Measurements from ENCODE around the gene CYTH1.

CYTH1 gene, protein sequence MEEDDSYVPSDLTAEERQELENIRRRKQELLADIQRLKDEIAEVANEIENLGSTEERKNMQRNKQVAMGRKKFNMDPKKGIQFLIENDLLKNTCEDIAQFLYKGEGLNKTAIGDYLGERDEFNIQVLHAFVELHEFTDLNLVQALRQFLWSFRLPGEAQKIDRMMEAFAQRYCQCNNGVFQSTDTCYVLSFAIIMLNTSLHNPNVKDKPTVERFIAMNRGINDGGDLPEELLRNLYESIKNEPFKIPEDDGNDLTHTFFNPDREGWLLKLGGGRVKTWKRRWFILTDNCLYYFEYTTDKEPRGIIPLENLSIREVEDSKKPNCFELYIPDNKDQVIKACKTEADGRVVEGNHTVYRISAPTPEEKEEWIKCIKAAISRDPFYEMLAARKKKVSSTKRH

DNA sequence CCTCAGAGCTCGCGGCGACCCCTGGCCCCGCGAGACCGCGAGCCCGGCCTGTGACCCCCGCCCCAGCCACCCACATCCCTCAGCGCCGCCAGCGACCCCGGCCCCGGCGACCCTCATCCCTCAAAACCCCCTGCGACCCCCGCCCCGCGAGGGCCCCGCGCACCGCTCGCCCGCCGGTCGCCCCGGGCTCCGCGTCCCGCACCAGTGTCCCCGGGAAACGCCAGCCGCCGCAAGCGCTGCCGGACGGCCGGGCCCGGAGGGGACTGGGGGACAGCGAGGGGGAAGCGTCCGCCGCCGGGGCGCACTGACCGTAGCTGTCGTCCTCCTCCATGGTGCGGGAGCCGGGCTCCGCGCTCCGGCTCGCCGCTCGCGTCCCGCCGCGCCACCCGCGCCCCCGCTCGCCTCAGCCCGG is at the start of gene CYTH1:
CYTH1 (minus strand) TSS at position 381 of the 412 bp plus-strand sequence; CDS start at position 331, 50 bp downstream.
- DNase-seq = no peak

- no peak for DNase-seq
These were observed 47.4 kb upstream of the CYTH1 start for GRCh38 chr17:78829477-78829876.

GRCh38 chr17:78828470-78829185 is 46.6 kb upstream of the CYTH1 start:
- no peak for DNase-seq

DNA sequence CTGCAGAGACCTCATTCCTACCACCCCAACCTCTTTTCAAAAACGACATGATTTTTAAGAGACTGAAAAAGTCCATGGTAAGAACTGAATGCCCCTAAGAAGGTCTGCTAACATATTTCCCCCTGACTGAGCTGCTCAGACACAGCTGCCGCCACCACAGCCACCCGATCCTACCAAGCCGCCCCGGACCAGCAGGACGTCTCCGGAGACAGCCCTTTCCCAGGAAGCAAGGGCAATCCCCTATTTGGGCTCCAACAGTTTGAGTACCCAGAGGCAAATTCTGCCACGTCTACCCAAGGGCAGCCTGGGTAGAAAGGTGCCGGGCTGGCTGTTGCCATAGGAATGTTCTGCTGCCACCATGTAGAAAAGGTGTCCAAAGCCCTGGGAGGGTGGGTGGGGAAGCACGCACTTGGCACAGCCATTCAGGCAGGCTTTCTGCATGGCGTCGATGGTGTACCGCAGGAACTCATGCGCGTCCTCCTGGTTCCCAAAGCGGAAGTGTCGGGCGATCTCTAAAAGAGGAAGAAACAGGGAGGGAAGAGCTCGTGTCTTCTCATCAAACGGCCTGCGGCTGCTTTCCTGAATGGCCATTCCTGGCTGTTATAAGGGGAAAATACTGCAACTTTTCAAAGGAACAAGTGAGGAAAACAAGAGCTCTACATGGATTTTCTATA is 44.9 kb upstream of the CYTH1 start:
- peak in 1 of 2 donors; percentile 42 for DNase-seq

DNA sequence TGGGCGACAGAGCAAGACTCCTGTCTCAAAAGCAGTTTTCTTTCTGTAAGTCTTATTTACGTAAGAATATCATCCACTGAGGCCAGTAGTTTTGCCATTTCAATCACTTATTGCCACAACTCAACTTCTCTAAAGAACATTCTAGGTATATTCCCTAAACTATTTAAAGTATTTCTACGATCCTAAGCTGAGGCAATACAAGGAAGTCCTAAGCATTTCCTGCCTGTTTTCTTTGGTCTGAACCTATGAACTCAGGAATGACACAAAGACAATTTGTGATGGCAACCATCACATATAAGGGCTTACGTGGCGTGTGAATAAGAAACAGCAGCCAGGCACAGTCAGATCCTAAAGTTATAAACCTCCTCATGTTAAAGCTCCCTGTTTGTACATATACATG is 44.3 kb upstream of the CYTH1 start:
- DNase-seq = no peak

DNA sequence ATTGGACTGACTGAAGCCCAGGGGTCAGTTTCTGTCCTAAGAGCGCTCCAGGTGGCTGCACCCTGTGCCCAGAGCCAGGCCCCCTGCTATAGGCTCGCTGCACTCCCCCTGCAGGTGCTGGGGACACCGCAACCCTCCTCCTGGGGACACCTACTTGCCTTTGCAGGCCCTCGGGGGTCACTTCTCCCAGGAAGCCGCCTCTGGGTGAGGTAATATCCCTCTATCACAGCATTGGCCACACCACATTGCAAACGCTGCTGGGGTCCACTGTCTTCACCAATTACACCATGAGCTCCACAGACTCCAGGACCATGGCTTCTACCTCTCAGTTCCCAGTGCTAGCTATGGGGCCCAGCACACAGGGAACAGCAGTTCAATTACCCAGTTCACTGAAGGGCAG is 43.6 kb upstream of the CYTH1 start:
- no peak for DNase-seq

GRCh38 chr17:78824240-78824639 is 42.2 kb upstream of the CYTH1 start:
- no peak for DNase-seq

GRCh38 chr17:78823282-78824046 is 41.4 kb upstream of the CYTH1 start:
- no peak for DNase-seq

DNA sequence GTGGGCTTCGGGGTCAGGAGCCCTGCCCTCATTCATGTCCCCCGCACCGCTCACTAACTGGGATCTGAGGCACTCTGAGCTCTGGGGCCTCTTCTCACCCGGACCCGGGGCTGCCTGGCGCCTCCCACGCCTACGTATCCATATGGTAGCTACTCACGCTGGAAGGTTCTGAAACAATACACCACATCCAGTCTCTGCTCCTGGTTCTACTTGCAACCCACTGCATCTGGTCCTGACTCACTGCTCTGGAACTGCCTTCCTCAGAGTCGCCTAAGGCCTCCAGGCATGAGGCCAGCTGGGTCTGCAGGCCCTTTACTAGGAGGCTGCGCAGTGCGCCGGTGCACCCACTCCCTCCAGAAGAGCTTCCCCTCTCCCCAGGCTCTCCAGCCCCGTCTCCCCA is 40.5 kb upstream of the CYTH1 start:
- DNase-seq = no peak

- no peak for DNase-seq
These were observed 39.9 kb upstream of the CYTH1 start for GRCh38 chr17:78821961-78822360.

DNA sequence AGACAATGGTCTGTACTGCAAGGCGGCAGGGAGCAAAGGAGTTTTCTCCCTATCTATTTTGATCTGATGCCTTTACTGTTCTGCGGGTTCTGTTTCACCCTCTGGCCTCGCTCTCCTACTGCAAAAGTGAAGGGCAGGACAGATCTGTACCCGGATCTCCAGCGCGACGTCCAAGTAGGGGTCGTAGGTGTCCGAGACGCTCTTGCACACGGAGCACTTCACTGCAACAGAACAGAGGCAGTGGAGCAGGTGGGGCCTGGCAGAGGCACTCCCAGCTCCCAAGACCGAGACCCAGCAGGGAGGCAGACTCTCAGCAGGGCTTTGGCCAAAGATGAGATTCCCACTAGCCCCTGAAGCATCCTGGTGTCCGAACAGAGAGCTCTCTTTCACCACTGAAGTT is 38.8 kb upstream of the CYTH1 start:
- no peak for DNase-seq

DNA sequence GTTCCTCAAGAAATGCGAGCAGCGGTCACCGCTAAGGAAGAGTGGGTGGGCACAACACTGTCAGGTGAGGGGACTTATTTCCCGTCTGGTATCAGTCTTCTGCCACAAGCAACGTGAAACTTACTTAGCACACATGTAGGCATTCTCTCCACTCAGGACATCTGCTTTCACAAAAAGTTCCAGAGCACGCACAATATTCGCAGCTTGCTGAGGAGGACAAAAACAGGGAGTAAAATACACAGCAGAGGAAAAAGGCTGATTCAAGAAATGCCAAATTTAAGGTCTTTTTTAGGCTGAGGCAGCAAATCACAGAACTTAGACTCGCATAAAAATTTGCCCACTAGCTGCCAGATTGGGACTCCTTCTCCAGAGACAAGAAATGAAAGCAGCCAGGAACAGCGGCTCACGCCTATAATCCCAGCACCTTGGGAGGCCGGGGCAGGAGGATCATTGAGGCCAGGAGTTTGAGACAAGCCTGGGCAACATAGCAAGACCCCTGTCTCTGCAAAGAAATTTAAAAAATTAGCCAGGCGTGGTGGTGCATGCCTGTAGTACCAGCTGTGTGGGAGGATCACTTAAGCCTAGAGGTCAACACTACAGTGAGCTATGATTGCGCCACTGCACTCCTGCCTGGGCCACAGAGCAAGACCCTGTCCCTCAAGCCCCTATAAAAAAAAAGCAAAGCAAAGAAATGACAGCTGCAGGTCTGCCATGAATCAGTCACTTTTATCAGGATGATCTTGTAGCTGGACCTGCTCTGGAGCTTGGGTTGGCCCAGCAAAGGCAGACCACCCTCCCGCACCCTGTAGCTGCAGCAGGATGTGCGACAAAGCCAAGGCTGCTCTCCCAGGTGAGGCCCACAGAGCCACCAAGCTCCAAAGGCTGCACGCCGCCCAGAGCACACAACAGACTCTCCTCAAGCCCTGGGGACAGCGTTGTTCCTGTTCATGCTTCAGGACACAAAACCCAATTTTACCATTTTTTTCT is 38.0 kb upstream of the CYTH1 start:
- no peak for DNase-seq

DNA sequence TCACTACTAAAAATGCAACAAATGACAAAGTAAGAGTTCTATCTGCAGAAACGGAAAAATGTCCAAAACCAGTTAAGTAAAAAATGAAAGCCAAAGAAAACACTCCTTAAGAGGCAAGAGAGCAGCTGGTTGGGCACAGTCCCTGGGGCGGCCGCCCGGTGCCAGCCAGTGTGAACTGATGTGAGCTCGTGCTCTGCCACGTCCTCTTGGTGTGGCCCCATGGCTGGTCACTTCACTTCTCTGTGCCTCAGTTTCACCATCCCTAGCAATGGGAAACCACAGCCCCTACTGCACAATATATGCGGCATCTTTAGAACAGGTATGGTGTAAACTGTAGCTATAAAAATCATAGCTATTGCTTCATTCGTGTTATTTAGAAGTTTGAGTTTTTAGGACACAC is 37.3 kb upstream of the CYTH1 start:
- no peak for DNase-seq

GRCh38 chr17:78818932-78819331 is 36.9 kb upstream of the CYTH1 start:
- DNase-seq = peak; percentile 68 to 73

- no peak for DNase-seq
These were observed 36.2 kb upstream of the CYTH1 start for GRCh38 chr17:78818152-78818846.

DNA sequence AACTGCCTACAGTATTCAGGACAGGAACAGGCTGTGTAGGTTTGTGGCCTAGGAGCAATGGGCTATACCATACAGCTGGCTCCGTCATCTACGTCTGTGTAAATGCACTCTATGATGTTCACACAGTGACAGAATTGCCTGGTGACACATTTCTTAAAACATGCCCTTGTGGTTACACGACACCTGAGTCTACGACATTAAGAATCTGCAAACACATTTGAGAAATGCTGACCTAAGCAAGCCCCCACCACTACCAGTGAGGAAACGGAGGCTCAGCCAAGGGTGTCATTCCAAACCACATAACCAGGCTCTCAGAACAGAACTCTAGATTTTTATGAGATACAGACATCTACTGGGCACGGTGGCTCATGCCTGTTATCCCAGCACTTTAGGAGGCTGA is 35.0 kb upstream of the CYTH1 start:
- DNase-seq = peak; percentile 79 to 87

- no peak for DNase-seq
These were observed 33.6 kb upstream of the CYTH1 start for GRCh38 chr17:78815696-78816095.

GRCh38 chr17:78812855-78813254 is 30.8 kb upstream of the CYTH1 start:
- DNase-seq = peak in 1 of 2 donors; percentile 27

DNA sequence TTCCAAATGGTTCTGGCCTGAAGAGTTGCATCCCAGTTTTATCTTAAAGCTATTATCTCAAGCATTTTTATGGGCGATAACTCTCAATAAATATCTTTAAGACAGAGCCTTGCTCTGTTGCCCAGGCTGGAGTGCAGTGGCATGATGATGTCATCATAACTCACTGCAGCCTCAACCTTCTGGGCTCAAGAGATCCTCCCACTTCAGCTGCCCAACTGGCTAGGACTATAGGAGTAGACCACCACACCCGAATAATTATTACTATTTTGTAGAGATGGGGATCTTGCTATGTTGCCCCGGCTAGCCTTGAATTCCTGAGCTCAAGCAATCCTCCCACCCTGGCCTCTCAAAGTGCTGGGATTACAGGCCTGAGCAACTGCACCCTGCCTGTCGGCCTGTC is 26.1 kb upstream of the CYTH1 start:
- no peak for DNase-seq

DNA sequence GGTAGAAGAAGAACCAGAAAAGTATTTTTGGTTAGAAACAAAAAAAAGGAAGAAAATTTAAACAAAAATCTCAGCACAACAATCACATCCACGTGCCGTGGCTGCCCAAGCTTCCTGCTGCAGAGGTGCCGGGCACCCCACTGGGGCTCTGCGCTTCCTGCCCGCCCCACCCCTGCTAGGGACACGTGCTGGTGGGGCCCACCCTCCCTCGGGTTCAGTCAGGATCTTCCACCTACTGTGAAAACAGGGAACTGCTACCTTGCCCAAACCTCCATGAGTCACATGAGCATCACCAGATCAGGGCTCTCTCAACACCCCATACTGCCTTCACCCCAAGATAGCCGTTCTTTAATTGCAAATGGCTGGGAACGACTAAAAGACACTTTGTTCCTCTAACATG is 24.4 kb upstream of the CYTH1 start:
- peak; percentile 71 to 75 for DNase-seq

GRCh38 chr17:78805301-78805700 is 23.2 kb upstream of the CYTH1 start:
- DNase-seq = peak; percentile 53 to 70
